GM13976 (cell line): Measurements from ENCODE around the gene SNAP47.

Source experiments
- DNase-seq: peaks from one replicate; pipeline ENCODE4 v3.0.0; 2012; ENCODE audit warnings: low spot score
- in situ Hi-C: fragments of 300-500 bp; cut with MboI; formaldehyde crosslinking; loops from one replicate; pipeline ENCODE4 v1.12.0; 2022; ENCODE audit warnings: low sequenced_read_pairs, mixed read lengths, inconsistent platforms; ENCODE audit not compliant: unreplicated experiment
- TF ChIP-seq, protein P1 (sequence below): IDR thresholded peaks from 2 replicates; pipeline ENCODE4 v1.5.1; 2012; ENCODE audit warnings: borderline replicate concordance, mild to moderate bottlenecking; ENCODE audit not compliant: insufficient read depth; ENCODE audit errors: extremely low read depth, missing control alignments, control extremely low read depth

The SNAP47 gene

DNA sequence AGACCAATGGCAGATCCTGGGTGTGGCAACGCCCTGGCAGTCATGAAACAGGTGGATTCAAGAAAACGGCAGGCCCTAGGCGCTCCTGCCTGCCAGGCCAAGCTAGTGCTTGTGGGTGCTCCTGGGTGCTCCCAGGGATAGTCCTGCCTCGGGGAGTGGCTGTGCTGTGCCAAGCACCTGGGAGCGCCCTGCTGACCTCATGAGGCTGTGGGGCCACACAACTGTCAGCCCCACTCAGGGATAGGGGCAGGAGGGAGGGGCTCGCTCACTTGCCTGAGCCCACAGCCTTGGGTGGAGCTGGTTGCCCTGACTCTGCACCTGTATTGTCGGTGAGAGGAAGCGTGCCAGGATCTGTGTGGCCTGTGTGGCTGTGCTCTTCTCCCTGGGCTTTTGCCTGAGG, 9.4 kb downstream of the SNAP47 start:
- in situ Hi-C loops: no loop called here
- DNase-seq: no peak
- TF ChIP-seq, protein P1, sequence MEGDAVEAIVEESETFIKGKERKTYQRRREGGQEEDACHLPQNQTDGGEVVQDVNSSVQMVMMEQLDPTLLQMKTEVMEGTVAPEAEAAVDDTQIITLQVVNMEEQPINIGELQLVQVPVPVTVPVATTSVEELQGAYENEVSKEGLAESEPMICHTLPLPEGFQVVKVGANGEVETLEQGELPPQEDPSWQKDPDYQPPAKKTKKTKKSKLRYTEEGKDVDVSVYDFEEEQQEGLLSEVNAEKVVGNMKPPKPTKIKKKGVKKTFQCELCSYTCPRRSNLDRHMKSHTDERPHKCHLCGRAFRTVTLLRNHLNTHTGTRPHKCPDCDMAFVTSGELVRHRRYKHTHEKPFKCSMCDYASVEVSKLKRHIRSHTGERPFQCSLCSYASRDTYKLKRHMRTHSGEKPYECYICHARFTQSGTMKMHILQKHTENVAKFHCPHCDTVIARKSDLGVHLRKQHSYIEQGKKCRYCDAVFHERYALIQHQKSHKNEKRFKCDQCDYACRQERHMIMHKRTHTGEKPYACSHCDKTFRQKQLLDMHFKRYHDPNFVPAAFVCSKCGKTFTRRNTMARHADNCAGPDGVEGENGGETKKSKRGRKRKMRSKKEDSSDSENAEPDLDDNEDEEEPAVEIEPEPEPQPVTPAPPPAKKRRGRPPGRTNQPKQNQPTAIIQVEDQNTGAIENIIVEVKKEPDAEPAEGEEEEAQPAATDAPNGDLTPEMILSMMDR: no peak

DNA sequence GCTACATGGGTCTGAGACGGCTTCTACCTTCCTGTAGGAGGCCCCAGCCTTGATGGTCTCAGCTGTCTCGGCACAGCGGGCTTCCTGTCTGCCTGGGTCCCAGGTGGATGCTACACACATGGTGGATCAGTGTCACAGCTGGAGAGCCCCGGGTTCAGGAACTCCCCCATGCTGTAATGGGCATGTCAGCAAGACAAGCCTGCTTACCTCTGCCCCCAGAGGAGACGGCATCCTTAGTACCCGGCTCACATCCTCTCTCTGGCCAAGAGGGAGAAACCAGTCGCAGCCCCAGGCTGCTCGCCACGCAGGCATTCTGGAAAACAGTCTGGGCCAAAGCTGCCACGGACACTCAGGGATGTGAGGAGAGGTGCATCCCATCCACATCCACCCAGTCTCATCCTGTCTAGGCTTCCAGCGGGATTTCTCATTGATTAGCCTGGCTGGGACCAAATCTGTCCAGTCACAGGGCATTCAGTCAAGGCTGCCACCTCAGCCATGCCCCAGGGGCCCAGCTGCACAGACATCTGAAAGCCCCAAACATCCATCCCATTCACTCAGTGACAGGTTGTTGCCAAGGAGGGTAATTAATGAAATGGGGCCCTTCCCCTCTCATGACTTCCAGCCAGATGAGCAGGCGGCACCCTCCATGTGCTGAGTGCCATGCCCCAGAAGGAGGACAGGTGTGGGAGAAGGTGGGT, 10.5 kb downstream of the SNAP47 start:
- no peak for DNase-seq
- TF ChIP-seq, protein P1: no peak
- in situ Hi-C loops: no loop called here

DNA sequence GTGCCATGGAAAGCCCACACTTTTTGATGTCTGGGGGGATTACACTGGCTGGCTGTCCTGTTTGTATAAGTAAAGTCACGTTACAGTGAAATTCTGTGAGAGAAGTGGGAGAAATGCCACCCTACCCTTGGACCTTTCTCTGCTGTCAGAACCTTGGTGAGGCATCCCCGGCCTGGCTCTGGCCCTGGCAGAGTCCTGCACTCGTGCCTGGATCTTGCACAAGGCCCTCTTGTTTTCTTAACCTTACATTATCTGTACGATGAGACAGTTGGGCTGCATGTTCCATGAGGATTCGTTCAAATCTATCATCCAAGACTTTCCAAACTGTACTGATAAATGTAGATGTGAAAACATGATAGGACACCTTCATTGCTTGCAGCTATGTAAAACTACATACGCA, 11.4 kb downstream of the SNAP47 start:
- in situ Hi-C loops: no loop called here
- TF ChIP-seq, protein P1: no peak
- DNase-seq: no peak

DNA sequence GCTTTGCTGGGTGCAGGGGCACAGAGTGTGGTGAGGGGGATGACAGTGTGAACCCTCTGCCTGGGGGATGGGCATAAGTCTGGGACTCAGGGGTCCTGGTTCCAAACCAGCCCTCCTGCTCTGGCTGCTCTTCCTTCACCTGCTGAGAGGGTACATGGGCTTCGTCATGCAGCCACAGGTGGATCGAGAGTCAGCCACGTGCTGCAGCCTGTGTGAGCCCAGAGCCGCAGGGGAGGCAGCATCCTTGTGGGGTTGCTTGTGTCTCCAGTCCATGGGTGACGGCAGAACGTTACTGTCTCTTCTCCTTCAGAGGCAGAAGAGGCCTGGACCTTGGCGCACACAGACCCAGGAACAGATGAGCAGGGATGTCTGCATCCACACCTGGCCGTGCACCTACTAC, 12.1 kb downstream of the SNAP47 start:
- TF ChIP-seq, protein P1: no peak
- no peak for DNase-seq
- in situ Hi-C loops: no loop called here

DNA sequence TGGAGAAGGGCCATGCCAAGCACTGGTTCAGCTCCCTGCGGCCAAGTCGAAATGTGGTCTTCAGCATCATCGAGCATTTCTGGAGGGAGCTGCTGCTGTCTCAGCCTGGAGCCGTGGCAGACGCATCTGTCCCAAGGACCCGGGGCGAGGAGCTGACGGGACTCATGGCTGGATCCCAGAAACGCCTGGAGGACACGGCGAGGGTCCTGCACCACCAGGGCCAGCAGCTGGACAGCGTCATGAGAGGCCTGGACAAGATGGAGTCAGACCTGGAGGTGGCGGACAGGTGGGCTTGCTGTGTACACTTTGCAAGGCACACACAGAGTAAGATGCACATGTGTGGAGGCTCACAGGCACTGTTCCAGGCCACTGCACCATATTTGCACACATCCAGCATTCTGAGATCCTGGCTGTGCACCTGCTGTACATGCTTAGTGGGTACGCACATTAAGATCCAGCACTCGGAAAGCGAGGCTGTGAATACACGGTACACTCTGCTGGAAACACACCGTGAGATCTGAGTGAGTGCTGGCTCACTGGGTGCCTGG, 12.8 kb downstream of the SNAP47 start:
- no peak for DNase-seq
- in situ Hi-C loops: no loop called here
- TF ChIP-seq, protein P1: no peak

DNA sequence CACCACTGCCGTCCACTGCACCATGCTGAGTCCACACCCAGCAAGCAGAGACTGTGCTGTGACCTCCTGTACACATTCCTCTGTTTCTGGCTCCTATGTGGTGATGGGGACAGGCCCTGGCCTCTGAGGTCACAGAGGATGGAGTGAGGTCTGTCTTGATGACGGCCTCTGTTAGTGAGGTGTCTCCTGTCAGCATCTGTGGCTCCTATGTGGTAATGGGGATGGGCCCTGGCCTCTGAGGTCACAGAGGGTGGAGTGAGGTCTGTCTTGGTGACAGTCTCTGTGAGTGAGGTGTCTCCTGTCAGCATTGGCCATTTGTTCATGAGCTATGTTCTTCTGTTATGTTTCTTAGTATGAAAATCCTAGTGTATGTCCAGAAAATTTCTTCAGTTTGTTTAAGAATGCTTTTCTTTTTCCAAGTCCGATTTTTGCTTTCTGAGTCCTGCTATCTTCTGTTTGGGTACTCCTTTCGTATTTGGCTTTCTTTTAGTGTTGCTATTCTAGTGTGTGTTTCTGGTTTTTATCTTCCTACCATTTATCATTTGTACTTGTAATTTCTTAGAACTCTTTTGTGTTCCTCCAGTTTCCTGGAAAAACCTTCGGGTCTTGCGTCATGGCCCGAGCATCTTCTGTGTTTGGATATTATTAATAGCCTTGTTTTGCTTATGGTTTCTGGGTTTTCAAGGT, 13.4 kb downstream of the SNAP47 start:
- in situ Hi-C loops: no loop called here
- no peak for DNase-seq
- TF ChIP-seq, protein P1: no peak
